DOHH2 (cell line): Measurements from ENCODE around the gene FTCD.

ENCODE experiments used
- H3F3A ChIP-seq: fragments of 200-600 bp; sonication (generic), shearing (Covaris generic); 2 replicates; pipeline ENCODE4 v1.6.0; 2016; ENCODE audit warnings: antibody characterized with exemption, mild to moderate bottlenecking; ENCODE audit not compliant: control insufficient read depth, insufficient read depth
- H3K27ac ChIP-seq: fragments of 200-600 bp; sonication (generic); 2 replicates; pipeline ENCODE4 v1.5.1; 2014; ENCODE audit warnings: low read depth, mild to moderate bottlenecking, low read length, moderate library complexity
- H3K27me3 ChIP-seq: fragments of 200-600 bp; sonication (generic); 2 replicates; pipeline ENCODE4 v1.6.1; 2014; ENCODE audit warnings: mild to moderate bottlenecking, low read length, mixed read lengths; ENCODE audit not compliant: control insufficient read depth
- H3K36me3 ChIP-seq: fragments of 200-600 bp; sonication (generic); 2 replicates; pipeline ENCODE4 v1.6.1; 2014; ENCODE audit warnings: mild to moderate bottlenecking, low read length, moderate library complexity, mixed read lengths; ENCODE audit not compliant: control insufficient read depth
- H3K4me1 ChIP-seq: fragments of 200-600 bp; sonication (generic); 2 replicates; pipeline ENCODE4 v1.6.1; 2014; ENCODE audit warnings: mild to moderate bottlenecking, low read length, mixed read lengths; ENCODE audit not compliant: control insufficient read depth
- H3K4me2 ChIP-seq: fragments of 200-600 bp; sonication (generic); 2 replicates; pipeline ENCODE4 v1.6.0; 2014; ENCODE audit warnings: mild to moderate bottlenecking, low read length, moderate library complexity
- H3K4me3 ChIP-seq: fragments of 200-600 bp; sonication (generic); 2 replicates; pipeline ENCODE4 v1.5.1; 2014; ENCODE audit warnings: mild to moderate bottlenecking, low read length, mixed read lengths
- H3K79me2 ChIP-seq: fragments of 200-600 bp; sonication (generic); 2 replicates; pipeline ENCODE4 v1.6.1; 2014; ENCODE audit warnings: mild to moderate bottlenecking, low read length, mixed read lengths; ENCODE audit not compliant: control insufficient read depth
- H3K9me2 ChIP-seq: fragments of 200-600 bp; sonication (generic); replicated peaks from 2 replicates; pipeline ENCODE4 v1.6.1; 2014; ENCODE audit warnings: mild to moderate bottlenecking, low read length, mixed read lengths; ENCODE audit not compliant: control insufficient read depth
- H3K9me3 ChIP-seq: fragments of 200-600 bp; sonication (generic); 2 replicates; pipeline ENCODE4 v1.6.1; 2014; ENCODE audit warnings: antibody characterized with exemption, low read length, mixed read lengths; ENCODE audit not compliant: control insufficient read depth, insufficient read depth
- H4K20me1 ChIP-seq: fragments of 200-600 bp; sonication (generic); 2 replicates; pipeline ENCODE4 v1.6.0; 2014; ENCODE audit warnings: low read depth, mild to moderate bottlenecking, antibody characterized with exemption, low read length, moderate library complexity; ENCODE audit not compliant: control insufficient read depth, insufficient read depth
- CTCF ChIP-seq: fragments of 200-600 bp; sonication (generic); IDR thresholded peaks from one replicate; pipeline ENCODE4 v1.5.1; 2014; ENCODE audit warnings: antibody characterized with exemption, mild to moderate bottlenecking, low read depth, low read length; ENCODE audit not compliant: poor library complexity, severe bottlenecking
- EZH2phosphoT487 ChIP-seq: fragments of 200-600 bp; sonication (generic); IDR thresholded peaks from 2 replicates; pipeline ENCODE4 v1.6.1; 2017; ENCODE audit warnings: borderline replicate concordance, mild to moderate bottlenecking, antibody characterized with exemption, low read length, moderate library complexity, mixed read lengths

FTCD gene

DNA sequence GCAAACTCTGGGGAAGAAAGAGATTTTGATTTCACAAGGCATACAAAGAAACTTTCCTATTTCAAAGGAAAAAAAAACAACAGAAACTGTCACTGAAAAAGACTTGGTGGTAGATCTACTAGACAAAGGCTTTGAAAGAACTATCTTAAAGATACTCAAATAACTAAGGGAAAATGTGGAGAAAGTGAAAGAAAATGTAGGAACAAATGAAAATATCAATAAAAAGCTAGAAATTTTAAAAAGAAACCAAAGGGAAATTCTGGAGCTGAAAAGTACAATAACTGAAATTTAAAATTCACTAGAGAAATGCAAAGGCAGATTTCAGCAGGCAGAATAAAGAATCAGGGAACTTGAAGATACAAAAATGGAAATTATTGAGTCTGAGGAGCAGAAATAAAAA lies 51.3 kb downstream of the FTCD start:
- H3K36me3 ChIP-seq: no peaks in the 10 kb centered on the region
- H3K9me2 ChIP-seq: no peaks in the 10 kb centered on the region
- H3K4me2 ChIP-seq: no peak overlapping the region
- no peak overlapping the region for H3K27ac ChIP-seq
- H3F3A ChIP-seq: no peaks in the 10 kb centered on the region
- H3K4me3 ChIP-seq: no peak overlapping the region
- H3K79me2 ChIP-seq: no peaks in the 10 kb centered on the region
- H3K4me1 ChIP-seq: no peaks in the 10 kb centered on the region
- peaks cover 5% of the 10 kb centered on the region; the same call in 1 of the 2 replicates for H3K9me3 ChIP-seq
- H4K20me1 ChIP-seq: no peaks in the 10 kb centered on the region
- H3K27me3 ChIP-seq: no peaks in the 10 kb centered on the region
- TF ChIP-seq EZH2phosphoT487: no peak
- TF ChIP-seq CTCF: no peak

GRCh38 chr21:46100906-46101305 lies 54.5 kb downstream of the FTCD start:
- Histone ChIP-seq H3K4me2 (no peak overlapping the region), H3K4me1 (no peaks in the 10 kb centered on the region), H3K27me3 (no peaks in the 10 kb centered on the region), H3K9me2 (no peaks in the 10 kb centered on the region), H3K36me3 (no peaks in the 10 kb centered on the region), H3K9me3 (peaks cover 11% of the 10 kb centered on the region; the same call in 1 of the 2 replicates), H4K20me1 (no peaks in the 10 kb centered on the region), H3K4me3 (no peak overlapping the region), H3F3A (no peaks in the 10 kb centered on the region), H3K27ac (no peak overlapping the region), H3K79me2 (no peaks in the 10 kb centered on the region)
- TF ChIP-seq EZH2phosphoT487 (no peak), CTCF (no peak)

GRCh38 chr21:46100426-46100825 lies 55.0 kb downstream of the FTCD start:
- Histone ChIP-seq H3K9me2 (no peaks in the 10 kb centered on the region), H3K79me2 (no peaks in the 10 kb centered on the region), H3K4me1 (no peaks in the 10 kb centered on the region), H3K4me3 (no peak overlapping the region), H3K4me2 (no peak overlapping the region), H3K9me3 (peaks cover 11% of the 10 kb centered on the region; the same call in 1 of the 2 replicates), H3K36me3 (no peaks in the 10 kb centered on the region), H3K27ac (no peak overlapping the region), H3F3A (no peaks in the 10 kb centered on the region), H4K20me1 (no peaks in the 10 kb centered on the region), H3K27me3 (no peaks in the 10 kb centered on the region)
- TF ChIP-seq CTCF: no peak
- TF ChIP-seq EZH2phosphoT487: no peak

- H3K36me3 ChIP-seq: no peaks in the 10 kb centered on the region
- H3K9me3 ChIP-seq: peaks cover 11% of the 10 kb centered on the region; the same call in 1 of the 2 replicates
- H4K20me1 ChIP-seq: no peaks in the 10 kb centered on the region
- no peak overlapping the region for H3K4me3 ChIP-seq
- H3K79me2 ChIP-seq: no peaks in the 10 kb centered on the region
- TF ChIP-seq CTCF (no peak), EZH2phosphoT487 (no peak)
- no peaks in the 10 kb centered on the region for H3K4me1 ChIP-seq
- no peaks in the 10 kb centered on the region for H3K27me3 ChIP-seq
- no peak overlapping the region for H3K4me2 ChIP-seq
- H3K9me2 ChIP-seq: no peaks in the 10 kb centered on the region
- H3K27ac ChIP-seq: no peak overlapping the region
- H3F3A ChIP-seq: no peaks in the 10 kb centered on the region
Measured at GRCh38 chr21:46100020-46100419, 55.4 kb downstream of the FTCD start.
